PC-3 (cell line): Measurements from ENCODE around the gene SLC4A7.

ENCODE experiments used
- EZH2 ChIP-seq: fragments of 300-600 bp; sonication (generic); IDR thresholded peaks from one replicate; pipeline ENCODE4 v1.6.1; 2017; ENCODE audit warnings: antibody characterized with exemption, mild to moderate bottlenecking, low read length; ENCODE audit not compliant: unreplicated experiment
- EZH2phosphoT487 ChIP-seq: fragments of 300-600 bp; sonication (generic); IDR thresholded peaks from 2 replicates; pipeline ENCODE4 v1.6.1; 2018; ENCODE audit warnings: mild to moderate bottlenecking, antibody characterized with exemption, low read length, borderline replicate concordance
- TF ChIP-seq, protein P1 (sequence below): fragments of 300-600 bp; sonication (generic); conservative IDR thresholded peaks from 2 replicates; pipeline ENCODE4 v1.5.1; 2017; ENCODE audit warnings: antibody characterized with exemption, low read depth, mild to moderate bottlenecking, low read length

- TF ChIP-seq, protein P1, sequence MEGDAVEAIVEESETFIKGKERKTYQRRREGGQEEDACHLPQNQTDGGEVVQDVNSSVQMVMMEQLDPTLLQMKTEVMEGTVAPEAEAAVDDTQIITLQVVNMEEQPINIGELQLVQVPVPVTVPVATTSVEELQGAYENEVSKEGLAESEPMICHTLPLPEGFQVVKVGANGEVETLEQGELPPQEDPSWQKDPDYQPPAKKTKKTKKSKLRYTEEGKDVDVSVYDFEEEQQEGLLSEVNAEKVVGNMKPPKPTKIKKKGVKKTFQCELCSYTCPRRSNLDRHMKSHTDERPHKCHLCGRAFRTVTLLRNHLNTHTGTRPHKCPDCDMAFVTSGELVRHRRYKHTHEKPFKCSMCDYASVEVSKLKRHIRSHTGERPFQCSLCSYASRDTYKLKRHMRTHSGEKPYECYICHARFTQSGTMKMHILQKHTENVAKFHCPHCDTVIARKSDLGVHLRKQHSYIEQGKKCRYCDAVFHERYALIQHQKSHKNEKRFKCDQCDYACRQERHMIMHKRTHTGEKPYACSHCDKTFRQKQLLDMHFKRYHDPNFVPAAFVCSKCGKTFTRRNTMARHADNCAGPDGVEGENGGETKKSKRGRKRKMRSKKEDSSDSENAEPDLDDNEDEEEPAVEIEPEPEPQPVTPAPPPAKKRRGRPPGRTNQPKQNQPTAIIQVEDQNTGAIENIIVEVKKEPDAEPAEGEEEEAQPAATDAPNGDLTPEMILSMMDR = no peak
- no peak for TF ChIP-seq EZH2
- no peak for TF ChIP-seq EZH2phosphoT487
Measured at GRCh38 chr3:27333843-27334242, 150.3 kb downstream of the SLC4A7 start.
